ENCODE measurements around the gene DCAF17.

GRCh38 chr2:171410624-171411023, 23.4 kb upstream of the DCAF17 start:
- TF ChIP-seq GATA2 (IDR thresholded peaks at IDR 0.05; ENCODE audit: low read depth, low read length) (no peak), GATA3 (IDR thresholded peaks at IDR 0.05; ENCODE audit: low read depth, low read length) (no peak)

Measured in SH-SY5Y (cell line).